ENCODE data around the gene FRMD3.

DNA sequence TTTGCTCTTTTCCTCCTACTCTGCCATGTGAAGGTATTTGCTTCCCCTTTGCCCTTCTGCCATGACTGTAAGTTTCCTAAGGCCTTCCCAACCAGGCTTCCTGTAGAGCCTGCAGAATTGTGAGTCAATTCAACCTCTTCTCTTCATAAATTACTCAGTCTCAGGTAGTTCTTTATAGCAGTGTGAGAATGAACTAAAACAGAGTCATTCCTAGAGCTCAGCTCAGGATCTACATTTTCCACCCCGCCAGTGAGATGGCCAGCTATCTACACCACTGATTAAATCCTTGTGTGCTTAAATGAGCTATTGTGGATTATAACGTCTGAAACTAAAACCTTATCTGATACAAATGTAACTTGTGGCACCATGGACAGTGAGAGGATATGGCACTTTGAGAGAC lies 55.0 kb downstream of the FRMD3 start:
- TF ChIP-seq, protein P1, sequence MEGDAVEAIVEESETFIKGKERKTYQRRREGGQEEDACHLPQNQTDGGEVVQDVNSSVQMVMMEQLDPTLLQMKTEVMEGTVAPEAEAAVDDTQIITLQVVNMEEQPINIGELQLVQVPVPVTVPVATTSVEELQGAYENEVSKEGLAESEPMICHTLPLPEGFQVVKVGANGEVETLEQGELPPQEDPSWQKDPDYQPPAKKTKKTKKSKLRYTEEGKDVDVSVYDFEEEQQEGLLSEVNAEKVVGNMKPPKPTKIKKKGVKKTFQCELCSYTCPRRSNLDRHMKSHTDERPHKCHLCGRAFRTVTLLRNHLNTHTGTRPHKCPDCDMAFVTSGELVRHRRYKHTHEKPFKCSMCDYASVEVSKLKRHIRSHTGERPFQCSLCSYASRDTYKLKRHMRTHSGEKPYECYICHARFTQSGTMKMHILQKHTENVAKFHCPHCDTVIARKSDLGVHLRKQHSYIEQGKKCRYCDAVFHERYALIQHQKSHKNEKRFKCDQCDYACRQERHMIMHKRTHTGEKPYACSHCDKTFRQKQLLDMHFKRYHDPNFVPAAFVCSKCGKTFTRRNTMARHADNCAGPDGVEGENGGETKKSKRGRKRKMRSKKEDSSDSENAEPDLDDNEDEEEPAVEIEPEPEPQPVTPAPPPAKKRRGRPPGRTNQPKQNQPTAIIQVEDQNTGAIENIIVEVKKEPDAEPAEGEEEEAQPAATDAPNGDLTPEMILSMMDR (conservative IDR thresholded peaks at IDR 0.05), result no peak
- TF ChIP-seq EZH2 (IDR thresholded peaks at IDR 0.05; ENCODE audit: low read depth), result no peak
